Neural cell (in vitro differentiated cells): ENCODE data around the gene ARID3B. TPM values are rescaled to one million over a fixed set of nuclear protein-coding genes. Genes with fewer than 3 reads are reported as not detected.

ENCODE experiments used
- H2AFZ ChIP-seq: fragments of 200-600, 300-800 bp; sonication (generic), shearing (Covaris generic); 2 replicates; pipeline ENCODE4 v1.6.0; 2014; ENCODE audit warnings: low read depth, mild to moderate bottlenecking, antibody characterized with exemption, low read length, moderate library complexity
- H3F3A ChIP-seq: fragments of 200-600 bp; shearing (Covaris generic); 2 replicates; pipeline ENCODE4 v1.6.1; 2016; ENCODE audit warnings: mild to moderate bottlenecking, moderate library complexity, mixed read lengths, antibody characterized with exemption, low read length; ENCODE audit not compliant: insufficient read depth, poor library complexity, severe bottlenecking
- H3K27ac ChIP-seq: fragments of 200-600, 300-800 bp; sonication (generic), shearing (Covaris generic); 2 replicates; pipeline ENCODE4 v1.5.1; 2014; ENCODE audit warnings: mild to moderate bottlenecking, low read length, moderate library complexity
- H3K27me3 ChIP-seq: fragments of 300-800, 200-600 bp; sonication (generic), shearing (Covaris generic); 2 replicates; pipeline ENCODE4 v1.6.0; 2014; ENCODE audit warnings: mild to moderate bottlenecking, low read depth, low read length, moderate library complexity; ENCODE audit not compliant: insufficient read depth
- H3K36me3 ChIP-seq: fragments of 300-800, 200-600 bp; sonication (generic), shearing (Covaris generic); 2 replicates; pipeline ENCODE4 v1.5.1; 2014; ENCODE audit warnings: mild to moderate bottlenecking, antibody characterized with exemption, low read length, moderate library complexity; ENCODE audit not compliant: insufficient read depth
- H3K4me2 ChIP-seq: fragments of 300-800, 200-600 bp; sonication (generic), shearing (Covaris generic); 2 replicates; pipeline ENCODE4 v1.6.0; 2014; ENCODE audit warnings: mild to moderate bottlenecking, low read length
- H3K4me3 ChIP-seq: fragments of 300-800, 200-600 bp; sonication (generic), shearing (Covaris generic); 2 replicates; pipeline ENCODE4 v1.5.1; 2014; ENCODE audit warnings: mild to moderate bottlenecking, low read length, moderate library complexity
- H3K79me2 ChIP-seq: fragments of 200-600 bp; shearing (Covaris generic); replicated peaks from 2 replicates; pipeline ENCODE4 v1.6.0; 2014; ENCODE audit warnings: mild to moderate bottlenecking, low read length, moderate library complexity; ENCODE audit not compliant: insufficient read depth
- H3K9ac ChIP-seq: fragments of 300-800, 200-600 bp; sonication (generic), shearing (Covaris generic); 2 replicates; pipeline ENCODE4 v1.6.1; 2016; ENCODE audit warnings: mild to moderate bottlenecking, low read length, mixed read lengths
- H3K9me2 ChIP-seq: fragments of 200-600 bp; shearing (Covaris generic); 2 replicates; pipeline ENCODE4 v1.6.1; 2016; ENCODE audit warnings: mild to moderate bottlenecking, low read length, mixed read lengths; ENCODE audit not compliant: insufficient read depth
- H3K9me3 ChIP-seq: fragments of 200-600, 300-800 bp; sonication (generic), shearing (Covaris generic); 2 replicates; pipeline ENCODE4 v1.6.1; 2016; ENCODE audit warnings: mild to moderate bottlenecking, mixed run types, low read length, moderate library complexity, mixed read lengths
- H4K20me1 ChIP-seq: fragments of 200-600 bp; shearing (Covaris generic); 2 replicates; pipeline ENCODE4 v1.6.1; 2016; ENCODE audit warnings: mild to moderate bottlenecking, mixed run types; ENCODE audit not compliant: insufficient read depth
- CTCF ChIP-seq: fragments of 450-650 bp; IDR thresholded peaks from 2 replicates; pipeline ENCODE4 v1.5.1; 2014; ENCODE audit warnings: antibody characterized with exemption, mild to moderate bottlenecking, moderate library complexity; ENCODE audit not compliant: poor library complexity, severe bottlenecking
- EP300 ChIP-seq: fragments of 450-650 bp; conservative IDR thresholded peaks from 2 replicates; pipeline ENCODE4 v1.6.1; 2014; ENCODE audit warnings: antibody characterized with exemption, mild to moderate bottlenecking, moderate library complexity; ENCODE audit not compliant: poor library complexity, severe bottlenecking
- EZH2 ChIP-seq: fragments of 200-600, 300-800 bp; shearing (Covaris generic), sonication (generic); IDR thresholded peaks from 2 replicates; pipeline ENCODE4 v1.6.1; 2014; ENCODE audit warnings: antibody characterized with exemption, low read length, borderline replicate concordance, mild to moderate bottlenecking; ENCODE audit not compliant: insufficient read depth, poor library complexity, severe bottlenecking
- MXI1 ChIP-seq: fragments of 450-650 bp; conservative IDR thresholded peaks from 2 replicates; pipeline ENCODE4 v1.6.1; 2014; ENCODE audit warnings: antibody characterized with exemption, mild to moderate bottlenecking; ENCODE audit not compliant: poor library complexity, severe bottlenecking
- POLR2AphosphoS5 ChIP-seq: IDR thresholded peaks from 2 replicates; pipeline ENCODE4 v1.6.1; 2012
- RAD21 ChIP-seq: fragments of 450-650 bp; conservative IDR thresholded peaks from 2 replicates; pipeline ENCODE4 v1.6.1; 2014; ENCODE audit warnings: antibody characterized with exemption, mild to moderate bottlenecking, moderate library complexity
- SMC3 ChIP-seq: fragments of 450-650 bp; conservative IDR thresholded peaks from 2 replicates; pipeline ENCODE4 v1.6.1; 2014; ENCODE audit warnings: antibody characterized with exemption, mild to moderate bottlenecking, moderate library complexity; ENCODE audit not compliant: poor library complexity
- TAF1 ChIP-seq: IDR thresholded peaks from 2 replicates; pipeline ENCODE4 v1.6.1; 2012; ENCODE audit warnings: low read depth
- polyA plus RNA-seq: library from polyadenylated mRNA; depleted of rRNA; stranded (reverse); fragments of >200 nt; gene quantifications from 2 replicates; pipeline ENCODE4 v1.2.3, GENCODE V29; 2014
- TF ChIP-seq, protein P1 (sequence below): IDR thresholded peaks from 2 replicates; pipeline ENCODE4 v1.6.1; 2012; ENCODE audit warnings: borderline replicate concordance

ARID3B gene
- polyA plus RNA-seq, 1 donor from 2014 or later: 11.2 TPM

DNA sequence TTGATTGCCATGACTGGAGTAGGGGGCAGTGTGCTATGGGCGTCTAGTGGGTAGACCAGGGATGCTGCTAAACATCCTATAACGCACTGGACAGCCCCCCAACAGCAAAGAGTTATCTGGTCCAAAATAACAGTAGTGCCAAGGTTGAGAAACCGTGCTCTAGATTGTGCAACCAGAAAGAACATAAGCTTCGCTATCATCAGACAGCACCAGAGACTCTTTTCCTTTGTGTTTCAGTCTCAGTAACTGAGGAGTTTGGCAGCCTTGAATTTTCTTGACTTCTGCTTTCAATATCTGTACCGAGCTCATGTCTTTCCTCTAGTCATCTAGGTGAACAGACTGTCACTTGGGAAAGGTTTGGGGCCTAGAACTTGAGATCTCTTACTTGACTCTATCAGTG lies 8.8 kb downstream of the ARID3B start:
- H3K27me3 ChIP-seq: no peaks in the 10 kb centered on the region
- no peaks in the 10 kb centered on the region for H3K9me2 ChIP-seq
- no peaks in the 10 kb centered on the region for H3K36me3 ChIP-seq
- no peak overlapping the region for H3K9ac ChIP-seq
- no peaks in the 10 kb centered on the region for H4K20me1 ChIP-seq
- H3F3A ChIP-seq: no peaks in the 10 kb centered on the region
- no peak overlapping the region for H2AFZ ChIP-seq
- H3K4me3 ChIP-seq: no peak overlapping the region
- H3K9me3 ChIP-seq: no peaks in the 10 kb centered on the region
- H3K4me2 ChIP-seq: no peak overlapping the region
- peaks cover 36% of the 10 kb centered on the region for H3K79me2 ChIP-seq
- no peak overlapping the region for H3K27ac ChIP-seq
- TF ChIP-seq EP300 (no peak), RAD21 (no peak), POLR2AphosphoS5 (no peak), TAF1 (no peak), EZH2 (no peak), CTCF (no peak), MXI1 (no peak)

DNA sequence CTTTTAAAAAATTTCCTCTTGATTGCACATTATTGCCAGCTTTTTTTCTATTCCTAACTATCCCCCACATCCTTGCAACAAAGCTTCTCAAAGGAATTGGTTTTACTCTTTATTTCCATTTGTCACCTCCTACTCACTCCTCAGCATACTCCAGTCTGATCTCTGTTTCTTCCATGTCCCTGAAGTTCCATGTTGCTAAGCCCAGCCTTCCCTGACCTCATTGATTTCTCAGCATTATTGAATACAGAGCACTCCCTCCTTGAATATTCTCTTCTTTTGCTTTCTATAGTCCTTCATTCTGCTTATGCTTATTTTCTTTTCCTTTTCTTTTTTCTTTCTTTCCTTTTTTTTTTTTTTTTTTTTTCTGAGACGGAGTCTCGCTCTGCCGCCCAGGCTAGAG lies 10.7 kb downstream of the ARID3B start:
- peaks cover 23% of the 10 kb centered on the region for H3K79me2 ChIP-seq

More for the DNA sequence above, 10.7 kb downstream of the ARID3B start:
- no peaks in the 10 kb centered on the region for H3F3A ChIP-seq
- H3K4me2 ChIP-seq: no peak overlapping the region
- TF ChIP-seq CTCF: no peak
- TF ChIP-seq MXI1: no peak
- TF ChIP-seq POLR2AphosphoS5: no peak
- TF ChIP-seq, protein P1, sequence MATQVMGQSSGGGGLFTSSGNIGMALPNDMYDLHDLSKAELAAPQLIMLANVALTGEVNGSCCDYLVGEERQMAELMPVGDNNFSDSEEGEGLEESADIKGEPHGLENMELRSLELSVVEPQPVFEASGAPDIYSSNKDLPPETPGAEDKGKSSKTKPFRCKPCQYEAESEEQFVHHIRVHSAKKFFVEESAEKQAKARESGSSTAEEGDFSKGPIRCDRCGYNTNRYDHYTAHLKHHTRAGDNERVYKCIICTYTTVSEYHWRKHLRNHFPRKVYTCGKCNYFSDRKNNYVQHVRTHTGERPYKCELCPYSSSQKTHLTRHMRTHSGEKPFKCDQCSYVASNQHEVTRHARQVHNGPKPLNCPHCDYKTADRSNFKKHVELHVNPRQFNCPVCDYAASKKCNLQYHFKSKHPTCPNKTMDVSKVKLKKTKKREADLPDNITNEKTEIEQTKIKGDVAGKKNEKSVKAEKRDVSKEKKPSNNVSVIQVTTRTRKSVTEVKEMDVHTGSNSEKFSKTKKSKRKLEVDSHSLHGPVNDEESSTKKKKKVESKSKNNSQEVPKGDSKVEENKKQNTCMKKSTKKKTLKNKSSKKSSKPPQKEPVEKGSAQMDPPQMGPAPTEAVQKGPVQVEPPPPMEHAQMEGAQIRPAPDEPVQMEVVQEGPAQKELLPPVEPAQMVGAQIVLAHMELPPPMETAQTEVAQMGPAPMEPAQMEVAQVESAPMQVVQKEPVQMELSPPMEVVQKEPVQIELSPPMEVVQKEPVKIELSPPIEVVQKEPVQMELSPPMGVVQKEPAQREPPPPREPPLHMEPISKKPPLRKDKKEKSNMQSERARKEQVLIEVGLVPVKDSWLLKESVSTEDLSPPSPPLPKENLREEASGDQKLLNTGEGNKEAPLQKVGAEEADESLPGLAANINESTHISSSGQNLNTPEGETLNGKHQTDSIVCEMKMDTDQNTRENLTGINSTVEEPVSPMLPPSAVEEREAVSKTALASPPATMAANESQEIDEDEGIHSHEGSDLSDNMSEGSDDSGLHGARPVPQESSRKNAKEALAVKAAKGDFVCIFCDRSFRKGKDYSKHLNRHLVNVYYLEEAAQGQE: no peak
- TF ChIP-seq EP300: no peak
- no peak for TF ChIP-seq TAF1
- no peak for TF ChIP-seq RAD21
- no peak for TF ChIP-seq SMC3
- TF ChIP-seq EZH2: no peak
- H3K9me2 ChIP-seq: no peaks in the 10 kb centered on the region
- H3K36me3 ChIP-seq: no peaks in the 10 kb centered on the region
- no peak overlapping the region for H2AFZ ChIP-seq
- H3K4me3 ChIP-seq: no peak overlapping the region
- no peaks in the 10 kb centered on the region for H3K9me3 ChIP-seq
- H3K9ac ChIP-seq: no peak overlapping the region
- H4K20me1 ChIP-seq: no peaks in the 10 kb centered on the region
- no peaks in the 10 kb centered on the region for H3K27me3 ChIP-seq
- H3K27ac ChIP-seq: no peak overlapping the region
